GM21737 (cell line): ENCODE measurements around the gene ZNHIT6.
"Not testable (repeated sequence)": the region's sequence is repeated elsewhere in the genome, so short reads cannot be mapped to it uniquely, and the experiment has no call there.

Experiments used
- ATAC-seq: cut with Tn5 transposase; IDR thresholded peaks from one replicate; pipeline ENCODE4 v1.9.1; 2021; ENCODE audit warnings: mild to moderate bottlenecking, moderate library complexity; ENCODE audit not compliant: unreplicated experiment

ZNHIT6 gene

GRCh38 chr1:85707990-85708828, at the start of gene ZNHIT6:
TSS of gene ZNHIT6 (minus strand) at chr1:85708433. CDS start at chr1:85708284, 149 bp downstream.
- peak; percentile 89 for ATAC-seq

GRCh38 chr1:85756864-85757263, 48.6 kb upstream of the ZNHIT6 start:
- ATAC-seq, result no peak

- ATAC-seq, result no peak
Measured at GRCh38 chr1:85748120-85748519, 39.9 kb upstream of the ZNHIT6 start.

GRCh38 chr1:85746777-85747176, 38.5 kb upstream of the ZNHIT6 start:
- no peak for ATAC-seq

GRCh38 chr1:85743814-85744213, 35.6 kb upstream of the ZNHIT6 start:
- no peak for ATAC-seq

GRCh38 chr1:85734931-85735330, 26.7 kb upstream of the ZNHIT6 start:
- ATAC-seq, result no peak

GRCh38 chr1:85718678-85719340, 10.6 kb upstream of the ZNHIT6 start:
- no peak for ATAC-seq

GRCh38 chr1:85714418-85715114, 6.3 kb upstream of the ZNHIT6 start:
- not testable (repeated sequence) for ATAC-seq

GRCh38 chr1:85708829-85709227, 595 bp upstream of the ZNHIT6 start:
- ATAC-seq, result no peak

GRCh38 chr1:85707267-85707989, 805 bp downstream of the ZNHIT6 start:
- ATAC-seq, result no peak

- ATAC-seq, result no peak
Measured at GRCh38 chr1:85705940-85706339, 2.3 kb downstream of the ZNHIT6 start.

GRCh38 chr1:85700422-85700821, 7.8 kb downstream of the ZNHIT6 start:
- ATAC-seq, result no peak

- no peak for ATAC-seq
Measured at GRCh38 chr1:85697895-85698294, 10.3 kb downstream of the ZNHIT6 start.

GRCh38 chr1:85692730-85693314, 15.4 kb downstream of the ZNHIT6 start:
- ATAC-seq, result no peak

- ATAC-seq, result no peak
Measured at GRCh38 chr1:85689775-85690404, 18.3 kb downstream of the ZNHIT6 start.

GRCh38 chr1:85683292-85684025, 24.8 kb downstream of the ZNHIT6 start:
- ATAC-seq, result no peak

- no peak for ATAC-seq
Measured at GRCh38 chr1:85681087-85681486, 27.1 kb downstream of the ZNHIT6 start.

GRCh38 chr1:85678193-85678592, 30.0 kb downstream of the ZNHIT6 start:
- ATAC-seq, result no peak

- ATAC-seq, result no peak
Measured at GRCh38 chr1:85677656-85678055, 30.6 kb downstream of the ZNHIT6 start.
